Neural progenitor cell (in vitro differentiated cells): ENCODE measurements around the gene FOXL3.

Experiments
- EZH2 ChIP-seq: fragments of 200-600 bp; sonication (generic); IDR thresholded peaks from 2 replicates; pipeline ENCODE4 v1.6.1; 2017; ENCODE audit warnings: antibody characterized with exemption, mild to moderate bottlenecking, moderate library complexity
- EZH2phosphoT487 ChIP-seq: fragments of 200-600 bp; sonication (generic); IDR thresholded peaks from 2 replicates; pipeline ENCODE4 v1.6.1; 2017; ENCODE audit warnings: antibody characterized with exemption
- TF ChIP-seq, protein P1 (sequence below): fragments of 200-600 bp; sonication (generic); IDR thresholded peaks from 2 replicates; pipeline ENCODE4 v1.5.1; 2017; ENCODE audit warnings: antibody characterized with exemption, mild to moderate bottlenecking

GRCh38 chr7:257647-257992 lies 32.4 kb upstream of the FOXL3 start:
- TF ChIP-seq, protein P1, sequence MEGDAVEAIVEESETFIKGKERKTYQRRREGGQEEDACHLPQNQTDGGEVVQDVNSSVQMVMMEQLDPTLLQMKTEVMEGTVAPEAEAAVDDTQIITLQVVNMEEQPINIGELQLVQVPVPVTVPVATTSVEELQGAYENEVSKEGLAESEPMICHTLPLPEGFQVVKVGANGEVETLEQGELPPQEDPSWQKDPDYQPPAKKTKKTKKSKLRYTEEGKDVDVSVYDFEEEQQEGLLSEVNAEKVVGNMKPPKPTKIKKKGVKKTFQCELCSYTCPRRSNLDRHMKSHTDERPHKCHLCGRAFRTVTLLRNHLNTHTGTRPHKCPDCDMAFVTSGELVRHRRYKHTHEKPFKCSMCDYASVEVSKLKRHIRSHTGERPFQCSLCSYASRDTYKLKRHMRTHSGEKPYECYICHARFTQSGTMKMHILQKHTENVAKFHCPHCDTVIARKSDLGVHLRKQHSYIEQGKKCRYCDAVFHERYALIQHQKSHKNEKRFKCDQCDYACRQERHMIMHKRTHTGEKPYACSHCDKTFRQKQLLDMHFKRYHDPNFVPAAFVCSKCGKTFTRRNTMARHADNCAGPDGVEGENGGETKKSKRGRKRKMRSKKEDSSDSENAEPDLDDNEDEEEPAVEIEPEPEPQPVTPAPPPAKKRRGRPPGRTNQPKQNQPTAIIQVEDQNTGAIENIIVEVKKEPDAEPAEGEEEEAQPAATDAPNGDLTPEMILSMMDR = no peak
- no peak for TF ChIP-seq EZH2phosphoT487
- no peak for TF ChIP-seq EZH2
